Measurements from ENCODE around the gene KRT75.

GRCh38 chr12:52416795-52417194 is 17.4 kb downstream of the KRT75 start:
- TF ChIP-seq EZH2phosphoT487 (IDR thresholded peaks at IDR 0.05; ENCODE audit: insufficient read depth, low read depth) (no peak), EZH2 (IDR thresholded peaks at IDR 0.05; ENCODE audit: insufficient read depth, poor library complexity, severe bottlenecking) (no peak)

Data from GM23248 (cell line).